SK-N-SH (cell line): ENCODE data around the gene ZBTB24.

Experiments used
- POLR2AphosphoS5 ChIP-seq: IDR thresholded peaks from 2 replicates; pipeline ENCODE4 v1.6.1; 2012; ENCODE audit warnings: low read depth, low read length
- SIN3A ChIP-seq: IDR thresholded peaks from 2 replicates; pipeline ENCODE4 v1.6.1; 2012; ENCODE audit warnings: low read depth, mild to moderate bottlenecking, low read length, moderate library complexity, borderline replicate concordance
- TF ChIP-seq, protein P1 (sequence below): fragments of 200-600 bp; sonication (generic); IDR thresholded peaks from 2 replicates; pipeline ENCODE4 v1.6.1; 2017; ENCODE audit warnings: antibody characterized with exemption, mild to moderate bottlenecking, moderate library complexity
- TF ChIP-seq, protein P2 (sequence below): fragments of 150-350 bp; IDR thresholded peaks from 2 replicates; pipeline ENCODE4 v1.6.1; 2016; ENCODE audit warnings: mild to moderate bottlenecking, low read depth, low read length

DNA sequence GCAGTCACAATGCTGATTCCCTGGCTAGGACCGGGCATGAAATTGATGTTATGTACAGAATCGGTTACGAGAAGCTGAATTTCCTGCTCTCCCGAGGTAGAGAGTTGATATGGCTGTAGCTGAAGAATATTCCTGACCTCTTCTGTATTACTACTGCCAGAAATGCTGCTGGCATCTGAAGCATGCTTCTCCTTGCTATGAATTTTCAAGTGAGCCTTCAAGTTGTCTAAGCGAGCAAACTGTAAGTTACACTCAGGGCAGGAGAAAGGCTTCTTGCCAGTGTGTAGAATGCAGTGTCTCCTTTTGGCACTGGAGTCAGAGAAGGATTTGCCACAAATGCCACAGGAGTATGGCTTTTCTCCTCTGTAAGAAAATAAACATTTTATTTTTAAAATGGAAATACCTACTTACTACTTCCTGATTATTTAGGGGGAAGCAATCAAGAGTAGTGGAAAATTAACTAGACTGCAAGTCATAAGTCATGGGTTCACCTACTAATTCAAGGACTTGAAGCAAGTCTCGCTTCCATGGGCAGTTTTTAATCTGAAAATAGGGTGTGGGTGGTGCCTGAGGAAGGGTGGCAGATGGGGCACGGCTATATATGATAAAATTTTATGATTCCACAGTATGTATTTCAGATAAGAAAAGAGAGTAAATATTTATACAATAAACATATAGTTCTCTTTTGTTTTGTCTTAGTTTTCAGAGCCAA is 16.7 kb downstream of the ZBTB24 start:
- TF ChIP-seq POLR2AphosphoS5, result no peak
- TF ChIP-seq SIN3A, result no peak
- TF ChIP-seq, protein P1, sequence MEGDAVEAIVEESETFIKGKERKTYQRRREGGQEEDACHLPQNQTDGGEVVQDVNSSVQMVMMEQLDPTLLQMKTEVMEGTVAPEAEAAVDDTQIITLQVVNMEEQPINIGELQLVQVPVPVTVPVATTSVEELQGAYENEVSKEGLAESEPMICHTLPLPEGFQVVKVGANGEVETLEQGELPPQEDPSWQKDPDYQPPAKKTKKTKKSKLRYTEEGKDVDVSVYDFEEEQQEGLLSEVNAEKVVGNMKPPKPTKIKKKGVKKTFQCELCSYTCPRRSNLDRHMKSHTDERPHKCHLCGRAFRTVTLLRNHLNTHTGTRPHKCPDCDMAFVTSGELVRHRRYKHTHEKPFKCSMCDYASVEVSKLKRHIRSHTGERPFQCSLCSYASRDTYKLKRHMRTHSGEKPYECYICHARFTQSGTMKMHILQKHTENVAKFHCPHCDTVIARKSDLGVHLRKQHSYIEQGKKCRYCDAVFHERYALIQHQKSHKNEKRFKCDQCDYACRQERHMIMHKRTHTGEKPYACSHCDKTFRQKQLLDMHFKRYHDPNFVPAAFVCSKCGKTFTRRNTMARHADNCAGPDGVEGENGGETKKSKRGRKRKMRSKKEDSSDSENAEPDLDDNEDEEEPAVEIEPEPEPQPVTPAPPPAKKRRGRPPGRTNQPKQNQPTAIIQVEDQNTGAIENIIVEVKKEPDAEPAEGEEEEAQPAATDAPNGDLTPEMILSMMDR, result no peak
- TF ChIP-seq, protein P2, sequence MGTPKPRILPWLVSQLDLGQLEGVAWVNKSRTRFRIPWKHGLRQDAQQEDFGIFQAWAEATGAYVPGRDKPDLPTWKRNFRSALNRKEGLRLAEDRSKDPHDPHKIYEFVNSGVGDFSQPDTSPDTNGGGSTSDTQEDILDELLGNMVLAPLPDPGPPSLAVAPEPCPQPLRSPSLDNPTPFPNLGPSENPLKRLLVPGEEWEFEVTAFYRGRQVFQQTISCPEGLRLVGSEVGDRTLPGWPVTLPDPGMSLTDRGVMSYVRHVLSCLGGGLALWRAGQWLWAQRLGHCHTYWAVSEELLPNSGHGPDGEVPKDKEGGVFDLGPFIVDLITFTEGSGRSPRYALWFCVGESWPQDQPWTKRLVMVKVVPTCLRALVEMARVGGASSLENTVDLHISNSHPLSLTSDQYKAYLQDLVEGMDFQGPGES, result no peak
